HG02938 (cell line): ENCODE results near the gene TCF7L1.
"Not testable (repeated sequence)": the region's sequence is repeated elsewhere in the genome, so short reads cannot be mapped to it uniquely, and the experiment has no call there.

Experiments
- ATAC-seq: cut with Tn5 transposase; IDR thresholded peaks from one replicate; pipeline ENCODE4 v1.9.1; 2021; ENCODE audit warnings: mild to moderate bottlenecking, moderate library complexity; ENCODE audit not compliant: unreplicated experiment

The TCF7L1 gene

GRCh38 chr2:85340034-85340892 lies 207.1 kb downstream of the TCF7L1 start:
- ATAC-seq = no peak

GRCh38 chr2:85341269-85342029 lies 208.3 kb downstream of the TCF7L1 start:
- ATAC-seq = no peak

GRCh38 chr2:85342156-85342555 lies 209.0 kb downstream of the TCF7L1 start:
- no peak for ATAC-seq

GRCh38 chr2:85343207-85343895 lies 210.2 kb downstream of the TCF7L1 start:
- not testable (repeated sequence) for ATAC-seq

GRCh38 chr2:85344356-85344954 lies 211.3 kb downstream of the TCF7L1 start:
- no peak for ATAC-seq

GRCh38 chr2:85347599-85347998 lies 214.4 kb downstream of the TCF7L1 start:
- ATAC-seq = no peak

GRCh38 chr2:85353876-85354285 lies 220.7 kb downstream of the TCF7L1 start:
- peak; percentile 7 for ATAC-seq

GRCh38 chr2:85354286-85355072 lies 221.3 kb downstream of the TCF7L1 start, which contains the start of the genes ELMOD3 and RETSAT:
Gene ELMOD3 (plus strand): TSS chr2:85354769. CDS start chr2:85357199, 2,430 bp downstream.
Gene RETSAT (minus strand): TSS chr2:85354528. CDS start chr2:85354507, 21 bp downstream.
- peak; percentile 94 for ATAC-seq

- ATAC-seq = no peak
Measured at GRCh38 chr2:85355073-85355410, 221.8 kb downstream of the TCF7L1 start.

GRCh38 chr2:85355521-85355920 lies 222.3 kb downstream of the TCF7L1 start:
- ATAC-seq = no peak

- no peak for ATAC-seq
Measured at GRCh38 chr2:85356186-85356585, 223.0 kb downstream of the TCF7L1 start.

GRCh38 chr2:85357736-85358135 lies 224.5 kb downstream of the TCF7L1 start:
- ATAC-seq = no peak
